HepG2 (cell line): ENCODE data around the gene TBX10.

Experiments
- ELF1 ChIP-seq: sonication (generic); formaldehyde crosslinking; IDR thresholded peaks from 2 replicates; pipeline ENCODE4 v1.4.0; 2020; ENCODE audit warnings: missing genetic modification reagents
- GABPA ChIP-seq, 2 experiments: IDR thresholded peaks; 2 replicates each; pipeline ENCODE4 v1.6.1; 2011 to 2016; ENCODE audit warnings: low read depth in 2 of 2, low read length in 1 of 2, missing biosample characterization in 1 of 2, missing genetic modification characterization in 1 of 2
- MTF2 ChIP-seq: sonication (generic); formaldehyde crosslinking; IDR thresholded peaks from 2 replicates; pipeline ENCODE4 v1.5.0; 2020; ENCODE audit warnings: missing genetic modification reagents, borderline replicate concordance
- REPIN1 ChIP-seq: sonication (generic); formaldehyde crosslinking; IDR thresholded peaks from 2 replicates; pipeline ENCODE4 v1.8.0; 2022; ENCODE audit warnings: missing genetic modification reagents, low read depth, mild to moderate bottlenecking, borderline replicate concordance
- TBL1XR1 ChIP-seq: fragments of 150-350 bp; IDR thresholded peaks from 2 replicates; pipeline ENCODE4 v1.6.1; 2014; ENCODE audit warnings: borderline replicate concordance, low read length; ENCODE audit not compliant: partially characterized antibody
- ZNF18 ChIP-seq: sonication (generic); formaldehyde crosslinking; IDR thresholded peaks from 2 replicates; pipeline ENCODE4 v1.8.0; 2022; ENCODE audit warnings: mild to moderate bottlenecking, missing genetic modification reagents; ENCODE audit not compliant: insufficient replicate concordance

DNA sequence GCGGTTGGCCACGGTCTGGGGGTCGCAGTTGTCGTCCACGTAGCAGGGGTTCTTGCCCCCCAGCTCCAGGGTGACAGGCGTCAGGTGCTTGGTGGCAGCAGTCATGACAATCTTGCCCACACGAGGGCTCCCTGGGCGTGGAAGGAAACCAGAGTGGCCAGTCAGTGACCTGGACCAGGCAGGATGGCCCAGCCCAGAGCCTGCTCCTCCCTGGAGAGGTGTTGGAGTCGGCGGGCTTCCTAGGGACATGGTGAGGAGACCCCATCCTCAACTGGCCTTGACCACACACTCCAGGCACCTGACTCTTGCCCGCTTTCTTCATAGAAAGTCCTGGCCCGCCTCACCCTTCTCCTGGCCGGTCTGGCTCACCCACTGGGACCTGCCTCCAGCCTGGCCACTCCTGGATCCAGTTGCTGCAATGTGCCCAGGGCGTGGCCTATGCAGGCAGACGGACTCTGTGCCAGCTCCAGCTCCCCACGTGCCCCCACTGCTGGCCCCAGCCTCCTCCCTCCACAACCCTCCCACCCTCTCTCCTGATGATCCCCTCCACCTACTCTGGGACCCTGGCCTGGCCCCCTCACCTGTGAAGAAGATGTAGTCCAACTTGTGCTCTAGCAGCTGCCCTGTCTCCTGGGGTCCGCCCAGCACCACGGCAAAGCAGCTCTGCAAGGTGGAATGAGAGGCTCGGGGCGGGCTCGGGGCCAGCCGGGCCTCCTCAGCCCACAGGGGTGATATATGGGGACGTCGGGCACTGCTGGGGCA lies 26.2 kb upstream of the TBX10 start:
- no peak for TF ChIP-seq ELF1 (CRISPR knock-in tag)
- no peak for TF ChIP-seq GABPA (IDR thresholded peaks at IDR 0.05; ENCODE audit: low read depth, low read length)
- no peak for TF ChIP-seq GABPA (CRISPR knock-in tag; IDR thresholded peaks at IDR 0.05; ENCODE audit: low read depth)
- TF ChIP-seq ZNF18 (CRISPR knock-in tag), result no peak
- no peak for TF ChIP-seq MTF2
- no peak for TF ChIP-seq REPIN1
- no peak for TF ChIP-seq TBL1XR1
